ENCODE measurements around the gene IRF8. TPM values are rescaled to one million over a fixed set of nuclear protein-coding genes. Genes with fewer than 3 reads are reported as not detected.

The IRF8 gene
- total RNA-seq, 1 experiment from 2014 or later, result 0.28 TPM

DNA sequence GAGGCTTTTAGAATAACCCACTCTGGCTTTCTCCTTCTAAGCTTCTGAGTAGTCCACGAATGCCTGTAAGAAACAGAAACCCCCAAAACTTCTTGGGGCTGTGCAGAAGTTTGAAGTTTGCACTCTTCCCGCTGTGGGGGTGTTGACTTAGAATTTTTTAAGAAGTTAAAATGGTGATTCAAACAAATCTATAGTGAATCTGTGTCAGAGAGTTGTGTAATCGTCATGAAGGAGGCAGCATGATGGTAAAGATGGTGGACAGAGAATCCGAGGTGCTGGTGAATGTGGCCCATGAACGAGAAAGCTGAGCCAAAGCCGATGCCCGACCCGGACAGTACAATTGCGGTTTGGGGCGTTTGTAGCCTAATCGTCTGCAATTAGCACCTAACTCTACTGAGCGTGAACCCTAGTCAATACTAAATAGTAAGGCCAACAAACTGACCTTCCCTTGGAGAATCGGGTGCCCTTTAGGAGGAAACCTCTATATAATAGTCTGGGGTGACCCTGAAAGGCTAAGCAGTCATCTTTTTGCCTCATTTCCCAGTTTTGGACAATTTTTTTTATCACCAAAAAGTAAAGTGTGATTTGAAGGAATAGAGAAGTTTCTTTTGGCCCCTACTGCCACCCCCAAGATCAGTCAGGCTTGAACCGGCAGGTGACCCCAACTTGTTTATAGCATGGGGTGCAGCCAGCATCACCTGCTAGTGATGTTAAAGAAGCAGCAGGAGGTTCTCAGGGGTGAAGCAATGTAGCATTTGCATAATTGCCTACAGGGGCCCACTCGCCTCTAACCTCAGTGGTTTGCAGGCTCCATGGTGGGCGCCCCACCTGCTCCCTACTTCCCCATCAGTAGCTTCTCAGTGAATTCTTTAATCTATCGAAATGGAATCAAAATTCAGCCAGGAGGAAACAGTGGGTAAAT is 11.2 kb downstream of the IRF8 start:
- H3K4me1 Mint-ChIP-seq, result peaks cover 11 to 30% of the 10 kb centered on the region in 2 experiments
- H3K27me3 Mint-ChIP-seq (ENCODE audit: low read depth), result peaks cover 29% of the 10 kb centered on the region
- H2BK15ac ChIP-seq (ENCODE audit: low read depth, low read length), result no peak overlapping the region
- H3K14ac ChIP-seq (ENCODE audit: insufficient read depth, low read length), result no peak overlapping the region
- no peaks in the 10 kb centered on the region for H3K9me3 ChIP-seq (ENCODE audit: control insufficient read depth, low read depth, low read length)
- no peak overlapping the region for H3K27ac ChIP-seq (ENCODE audit: insufficient read length, low read depth, low read length)
- no peak overlapping the region for H2BK5ac ChIP-seq (ENCODE audit: insufficient read length, low read length)
- no peaks in the 10 kb centered on the region for H3K36me3 Mint-ChIP-seq (ENCODE audit: insufficient read depth in 1 of 3, low read depth in 3 of 3)
- H3K4me1 ChIP-seq (ENCODE audit: insufficient read depth, low read length), result peaks cover 3% of the 10 kb centered on the region
- H3K27ac Mint-ChIP-seq, result no peak overlapping the region
- no peaks in the 10 kb centered on the region for H3K79me1 ChIP-seq (ENCODE audit: insufficient read depth, low read depth, low read length, poor library complexity, severe bottlenecking)
- no peak overlapping the region for H2BK120ac ChIP-seq (ENCODE audit: low read depth, low read length, poor library complexity, severe bottlenecking)
- H3T11ph ChIP-seq (ENCODE audit: low read length), result no peak overlapping the region
- no peak overlapping the region for H2BK12ac ChIP-seq (ENCODE audit: insufficient read length, low read depth, low read length)
- no peak overlapping the region for H4K5ac ChIP-seq (ENCODE audit: insufficient read length, low read depth, low read length)
- TF ChIP-seq, protein P1, sequence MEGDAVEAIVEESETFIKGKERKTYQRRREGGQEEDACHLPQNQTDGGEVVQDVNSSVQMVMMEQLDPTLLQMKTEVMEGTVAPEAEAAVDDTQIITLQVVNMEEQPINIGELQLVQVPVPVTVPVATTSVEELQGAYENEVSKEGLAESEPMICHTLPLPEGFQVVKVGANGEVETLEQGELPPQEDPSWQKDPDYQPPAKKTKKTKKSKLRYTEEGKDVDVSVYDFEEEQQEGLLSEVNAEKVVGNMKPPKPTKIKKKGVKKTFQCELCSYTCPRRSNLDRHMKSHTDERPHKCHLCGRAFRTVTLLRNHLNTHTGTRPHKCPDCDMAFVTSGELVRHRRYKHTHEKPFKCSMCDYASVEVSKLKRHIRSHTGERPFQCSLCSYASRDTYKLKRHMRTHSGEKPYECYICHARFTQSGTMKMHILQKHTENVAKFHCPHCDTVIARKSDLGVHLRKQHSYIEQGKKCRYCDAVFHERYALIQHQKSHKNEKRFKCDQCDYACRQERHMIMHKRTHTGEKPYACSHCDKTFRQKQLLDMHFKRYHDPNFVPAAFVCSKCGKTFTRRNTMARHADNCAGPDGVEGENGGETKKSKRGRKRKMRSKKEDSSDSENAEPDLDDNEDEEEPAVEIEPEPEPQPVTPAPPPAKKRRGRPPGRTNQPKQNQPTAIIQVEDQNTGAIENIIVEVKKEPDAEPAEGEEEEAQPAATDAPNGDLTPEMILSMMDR (conservative IDR thresholded peaks at IDR 0.05), result no peak
- H3K4me2 ChIP-seq (ENCODE audit: insufficient read depth, insufficient read length, low read length), result no peak overlapping the region
- H2AK5ac ChIP-seq (ENCODE audit: insufficient read length, low read length), result no peak overlapping the region
- WGBS (ENCODE audit: extremely low coverage, insufficient read length, low lambda C conversion rate), result no CpG with 5 or more reads among the region's 17 CpGs
- no peaks in the 10 kb centered on the region for H3K23me2 ChIP-seq (ENCODE audit: insufficient read length, low read depth, low read length, poor library complexity, severe bottlenecking)
- no peak overlapping the region for H3K18ac ChIP-seq (ENCODE audit: insufficient read length, low read depth, low read length)
- H3K23ac ChIP-seq (ENCODE audit: insufficient read length, low read depth, low read length), result no peak overlapping the region
- H3K27me3 ChIP-seq (ENCODE audit: insufficient read depth, low read length), result no peaks in the 10 kb centered on the region; the same call in 1 of the 2 replicates
- no peak overlapping the region for H3K56ac ChIP-seq (ENCODE audit: insufficient read length, low read depth, low read length)
- H3K79me2 ChIP-seq (ENCODE audit: insufficient read depth, low read length), result no peaks in the 10 kb centered on the region
- no peak overlapping the region for H3K4me3 Mint-ChIP-seq
- DNase-seq, result no peak
- no peak overlapping the region for H4K91ac ChIP-seq (ENCODE audit: insufficient read length, low read depth, low read length)
- no peaks in the 10 kb centered on the region for H4K20me1 ChIP-seq (ENCODE audit: control insufficient read depth, insufficient read depth, insufficient read length)
- no peak overlapping the region for H4K8ac ChIP-seq (replicated peaks; ENCODE audit: insufficient read length, low read depth, low read length)
- no peak overlapping the region for H2AFZ ChIP-seq (ENCODE audit: low read length)
- H2BK20ac ChIP-seq (ENCODE audit: low read depth, low read length, poor library complexity, severe bottlenecking), result no peak overlapping the region
- H3K4ac ChIP-seq (ENCODE audit: low read depth, low read length), result no peak overlapping the region
- peaks cover 0 to 7% of the 10 kb centered on the region in 2 experiments; a peak in 3 of 5 replicates for H3K9me3 Mint-ChIP-seq
- H3K9ac ChIP-seq (ENCODE audit: extremely low read depth, insufficient read length, low read length), result no peak overlapping the region

Measured in H9 (cell line).